ENCODE results near the gene CACNA1B. TPM values are rescaled to one million over a fixed set of nuclear protein-coding genes. Genes with fewer than 3 reads are reported as not detected.

Gene CACNA1B
- total and polyA plus RNA-seq, 9 donors: 0.01 to 3.8 (median 0.16) TPM; not detected in 1

DNA sequence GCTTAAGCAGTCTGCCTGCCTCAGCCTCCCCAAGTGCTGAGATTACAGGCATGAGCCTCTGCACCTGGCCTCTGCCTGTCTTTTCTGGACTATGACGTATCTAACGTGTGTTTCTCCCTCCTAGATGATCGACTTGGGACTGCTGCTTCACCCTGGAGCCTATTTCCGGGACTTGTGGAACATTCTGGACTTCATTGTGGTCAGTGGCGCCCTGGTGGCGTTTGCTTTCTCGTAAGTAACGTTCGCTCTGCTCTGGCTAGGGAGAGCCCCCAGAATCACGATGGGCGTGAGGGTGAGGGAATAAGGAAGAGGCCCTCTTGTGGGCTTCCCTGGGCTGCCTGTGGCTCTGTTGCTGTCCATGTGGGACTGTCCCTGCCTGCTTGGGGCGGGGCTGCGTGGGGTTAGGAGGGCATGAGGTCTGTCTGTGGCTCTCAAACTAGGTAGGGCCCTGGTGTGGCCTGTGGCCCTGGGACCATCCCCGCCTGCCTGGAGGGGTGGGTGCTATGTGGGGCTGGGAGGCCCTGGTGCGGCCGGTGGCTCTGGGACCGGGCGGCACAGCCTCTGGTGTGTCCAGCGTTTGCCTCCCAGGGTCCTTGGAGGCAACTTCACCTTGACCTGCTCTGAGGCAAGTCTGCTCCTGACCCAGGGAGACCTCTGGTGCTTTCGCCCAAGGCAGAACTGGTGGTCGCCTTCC lies 171.7 kb downstream of the CACNA1B start:
- intact Hi-C loops (cut with DNase I): no loop called here
- H3K27me3 ChIP-seq: no peaks in the 10 kb centered on the region
- no peaks in the 10 kb centered on the region for H3K9me3 ChIP-seq
- no peak for TF ChIP-seq EP300 (IDR thresholded peaks at IDR 0.05)
- TF ChIP-seq POLR2A (IDR thresholded peaks at IDR 0.05): no peak
- TF ChIP-seq, protein P1, sequence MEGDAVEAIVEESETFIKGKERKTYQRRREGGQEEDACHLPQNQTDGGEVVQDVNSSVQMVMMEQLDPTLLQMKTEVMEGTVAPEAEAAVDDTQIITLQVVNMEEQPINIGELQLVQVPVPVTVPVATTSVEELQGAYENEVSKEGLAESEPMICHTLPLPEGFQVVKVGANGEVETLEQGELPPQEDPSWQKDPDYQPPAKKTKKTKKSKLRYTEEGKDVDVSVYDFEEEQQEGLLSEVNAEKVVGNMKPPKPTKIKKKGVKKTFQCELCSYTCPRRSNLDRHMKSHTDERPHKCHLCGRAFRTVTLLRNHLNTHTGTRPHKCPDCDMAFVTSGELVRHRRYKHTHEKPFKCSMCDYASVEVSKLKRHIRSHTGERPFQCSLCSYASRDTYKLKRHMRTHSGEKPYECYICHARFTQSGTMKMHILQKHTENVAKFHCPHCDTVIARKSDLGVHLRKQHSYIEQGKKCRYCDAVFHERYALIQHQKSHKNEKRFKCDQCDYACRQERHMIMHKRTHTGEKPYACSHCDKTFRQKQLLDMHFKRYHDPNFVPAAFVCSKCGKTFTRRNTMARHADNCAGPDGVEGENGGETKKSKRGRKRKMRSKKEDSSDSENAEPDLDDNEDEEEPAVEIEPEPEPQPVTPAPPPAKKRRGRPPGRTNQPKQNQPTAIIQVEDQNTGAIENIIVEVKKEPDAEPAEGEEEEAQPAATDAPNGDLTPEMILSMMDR (IDR thresholded peaks at IDR 0.05): no peak
- H3K27ac ChIP-seq: no peak overlapping the region
- H3K36me3 ChIP-seq: no peaks in the 10 kb centered on the region
- peak in 1 of 5 donors; percentile 12 for DNase-seq
- H3K4me3 ChIP-seq: no peak overlapping the region
- 87 to 92% (median 90%) methylated on average over 21 of the region's 21 CpGs for WGBS, 3 donors
- H3K4me1 ChIP-seq (ENCODE audit: insufficient read depth): no peaks in the 10 kb centered on the region

DNA sequence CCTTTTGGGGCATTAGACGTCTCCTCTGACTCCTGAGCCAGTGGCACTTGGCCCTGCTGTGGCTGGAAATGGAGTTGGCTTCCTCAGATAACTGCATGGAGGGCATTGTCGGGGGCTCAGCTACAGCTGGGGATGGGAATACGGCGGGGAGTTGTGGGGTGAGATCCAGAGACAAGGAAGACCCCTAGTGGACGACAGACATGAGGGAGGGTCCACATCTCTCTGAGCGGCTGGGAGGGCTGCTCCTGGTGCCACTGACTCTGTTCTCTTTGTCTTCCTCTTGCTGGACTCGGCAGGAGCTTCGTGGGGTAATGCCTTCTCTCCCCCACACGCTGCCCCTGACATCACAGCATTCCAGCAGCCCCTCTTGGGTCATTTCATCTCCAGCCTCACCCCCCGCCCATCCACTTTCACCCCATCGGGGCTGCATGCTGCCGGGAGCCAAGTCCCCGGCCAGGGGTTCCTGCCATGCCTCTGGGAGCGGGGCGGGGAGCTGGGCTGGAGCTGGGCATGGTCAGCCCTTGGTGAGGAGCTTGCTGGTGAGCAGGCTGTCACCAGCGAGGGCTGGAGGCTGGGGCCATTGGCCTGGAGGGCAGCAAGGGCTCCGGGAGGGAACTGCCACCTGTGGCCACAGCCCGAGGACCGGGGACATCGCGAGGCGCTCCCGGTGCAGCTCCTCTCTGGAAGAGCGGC lies 172.3 kb downstream of the CACNA1B start:
- peak in 1 of 5 donors; percentile 4 for DNase-seq
- Histone ChIP-seq H3K9me3 (no peaks in the 10 kb centered on the region), H3K27ac (no peak overlapping the region), H3K36me3 (no peaks in the 10 kb centered on the region), H3K4me3 (no peak overlapping the region), H3K4me1 (ENCODE audit: insufficient read depth) (no peaks in the 10 kb centered on the region), H3K27me3 (no peaks in the 10 kb centered on the region)
- no peak for TF ChIP-seq EP300 (IDR thresholded peaks at IDR 0.05)
- TF ChIP-seq, protein P1 (IDR thresholded peaks at IDR 0.05): no peak
- no peak for TF ChIP-seq POLR2A (IDR thresholded peaks at IDR 0.05)
- intact Hi-C loops (cut with DNase I): no loop called here
- WGBS, 3 donors: 37 to 47% (median 39%) methylated on average over 23 to 24 of the region's 24 CpGs

DNA sequence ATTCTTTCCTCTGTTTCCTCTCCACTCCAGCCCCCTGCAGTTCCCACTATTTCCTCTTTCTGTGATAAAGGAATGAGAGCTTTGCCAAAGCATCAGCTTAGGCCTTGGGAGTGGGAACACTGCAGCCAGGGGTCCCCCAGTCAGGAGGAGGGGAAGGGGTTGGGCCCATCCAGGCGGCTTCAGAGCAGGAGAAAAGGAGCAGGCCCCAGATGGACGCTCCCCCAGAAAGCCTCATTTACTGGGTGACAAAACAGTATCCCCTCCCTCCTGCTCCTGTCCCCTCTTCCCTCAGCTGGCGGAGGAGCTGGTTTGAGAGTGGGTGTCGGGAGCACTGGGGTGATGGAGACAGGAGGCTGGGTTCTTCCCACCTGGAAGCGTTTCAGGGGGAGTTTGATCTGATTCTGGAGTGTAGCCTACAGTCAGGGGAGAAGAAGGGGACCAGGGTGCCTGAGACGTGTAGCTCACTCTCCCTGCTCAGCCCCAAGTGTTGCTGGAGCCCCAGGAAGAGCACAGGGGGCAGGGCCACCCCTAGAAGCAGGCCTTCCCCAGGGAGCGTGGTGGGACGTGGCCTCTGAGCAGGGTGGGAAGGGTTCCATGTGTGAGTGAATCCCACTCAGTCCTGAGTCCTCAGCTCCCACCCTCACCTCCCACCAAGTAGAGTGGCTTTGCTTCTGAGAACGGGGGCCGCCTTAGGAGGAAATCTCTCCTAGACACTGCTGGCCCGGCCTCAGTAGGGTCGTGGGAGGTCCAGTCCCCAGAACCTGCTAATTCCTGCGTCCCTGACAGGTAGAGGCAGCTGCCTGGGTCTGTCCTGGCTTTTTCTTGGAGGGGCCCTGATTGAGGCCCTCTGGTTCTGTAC lies 173.1 kb downstream of the CACNA1B start:
- no peaks in the 10 kb centered on the region for H3K9me3 ChIP-seq
- H3K27me3 ChIP-seq: no peaks in the 10 kb centered on the region
- intact Hi-C loops (cut with DNase I): no loop called here
- H3K4me3 ChIP-seq: no peak overlapping the region
- H3K4me1 ChIP-seq (ENCODE audit: insufficient read depth): no peaks in the 10 kb centered on the region
- no peak overlapping the region for H3K27ac ChIP-seq
- TF ChIP-seq POLR2A (IDR thresholded peaks at IDR 0.05) (no peak), EP300 (IDR thresholded peaks at IDR 0.05) (no peak)
- TF ChIP-seq, protein P1 (IDR thresholded peaks at IDR 0.05): no peak
- peak in 1 of 5 donors; percentile 5 for DNase-seq
- WGBS, 3 donors: 55 to 62% (median 59%) methylated on average over 13 of the region's 13 CpGs
- no peaks in the 10 kb centered on the region for H3K36me3 ChIP-seq

DNA sequence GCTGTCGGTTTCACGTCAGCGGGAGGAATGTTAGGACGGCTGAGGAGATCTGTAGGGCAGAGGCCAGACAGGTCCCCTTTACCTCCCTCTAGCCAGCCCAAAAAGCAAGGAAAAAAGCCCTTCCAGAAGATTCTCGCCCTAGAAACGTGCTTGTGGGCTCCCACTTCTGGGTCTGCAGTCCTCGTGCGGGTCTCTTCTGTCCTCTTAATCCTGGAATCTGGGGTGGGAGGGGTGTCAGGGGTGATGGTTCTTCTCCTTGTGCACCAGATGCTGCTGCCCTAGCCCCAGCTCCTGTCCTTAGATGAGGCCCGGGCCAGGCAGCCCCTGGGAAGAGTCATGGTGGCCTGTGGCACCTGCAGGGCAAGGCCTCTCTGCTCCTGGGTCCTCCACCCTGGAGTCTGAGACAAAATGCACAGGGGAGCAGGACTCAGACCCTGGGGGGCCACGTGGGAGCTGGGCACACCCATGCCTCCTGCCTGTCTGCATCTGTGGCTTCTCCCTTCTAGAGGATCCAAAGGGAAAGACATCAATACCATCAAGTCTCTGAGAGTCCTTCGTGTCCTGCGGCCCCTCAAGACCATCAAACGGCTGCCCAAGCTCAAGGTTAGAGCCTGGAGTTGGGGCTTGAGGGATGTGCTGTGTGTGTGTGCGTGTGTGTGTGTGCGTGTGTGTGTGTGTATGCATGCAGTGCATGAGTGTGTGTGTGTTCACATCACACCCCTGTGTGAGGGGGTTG lies 174.2 kb downstream of the CACNA1B start:
- peak in 1 of 5 donors; percentile 7 for DNase-seq
- no peaks in the 10 kb centered on the region for H3K4me1 ChIP-seq (ENCODE audit: insufficient read depth)
- TF ChIP-seq POLR2A (IDR thresholded peaks at IDR 0.05) (no peak), EP300 (IDR thresholded peaks at IDR 0.05) (no peak)
- TF ChIP-seq, protein P1 (IDR thresholded peaks at IDR 0.05): no peak
- no peak overlapping the region for H3K4me3 ChIP-seq
- intact Hi-C loops (cut with DNase I): no loop called here
- H3K36me3 ChIP-seq: no peaks in the 10 kb centered on the region
- no peak overlapping the region for H3K27ac ChIP-seq
- no peaks in the 10 kb centered on the region for H3K9me3 ChIP-seq
- H3K27me3 ChIP-seq: no peaks in the 10 kb centered on the region
- 77 to 83% (median 83%) methylated on average over 15 of the region's 15 CpGs for WGBS, 3 donors
